Measurements from ENCODE around the gene SORCS2.

DNA sequence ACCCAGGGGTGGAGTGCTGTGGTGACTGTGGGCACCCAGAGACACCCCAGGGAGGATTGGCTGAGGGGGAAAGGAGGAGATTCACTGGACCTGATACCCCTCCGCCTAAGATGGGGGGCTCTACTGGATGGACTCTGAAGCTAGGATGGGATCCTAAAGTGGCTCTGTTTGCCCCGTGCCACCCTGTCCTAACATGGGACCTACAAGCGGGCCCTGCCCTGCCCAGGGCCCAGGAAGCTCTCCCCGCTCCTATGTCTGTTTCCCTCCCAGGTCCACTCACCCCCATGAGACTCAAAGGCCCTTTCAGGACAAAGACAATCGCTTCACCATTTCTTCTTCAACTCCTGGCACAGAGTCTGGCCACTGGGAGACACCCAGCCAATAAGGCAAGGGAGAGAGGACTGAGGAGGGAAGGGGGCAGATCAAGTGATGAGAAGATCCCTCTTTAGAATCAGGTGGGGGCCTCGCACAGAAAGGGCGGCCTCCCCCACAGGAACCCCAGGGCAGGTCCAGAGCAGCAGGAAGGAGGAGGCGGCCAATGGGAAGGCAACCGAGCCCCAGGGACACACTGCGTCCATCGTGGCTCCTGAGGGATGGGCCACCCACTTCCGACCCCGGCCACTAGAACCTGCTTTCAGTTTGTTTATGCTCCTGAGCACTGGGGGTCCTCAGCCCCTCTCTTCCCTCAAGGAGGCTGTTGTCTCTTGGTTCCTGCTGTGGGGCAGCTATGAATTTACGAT is 592.0 kb downstream of the SORCS2 start:
- TF ChIP-seq ZNF274 (IDR thresholded peaks at IDR 0.05; ENCODE audit: low read depth, low read length), result no peak
- no peak for TF ChIP-seq YY1 (IDR thresholded peaks at IDR 0.05; ENCODE audit: insufficient read depth, insufficient read length)
- no peak for TF ChIP-seq SUZ12 (IDR thresholded peaks at IDR 0.05; ENCODE audit: extremely low read depth, insufficient read depth, insufficient read length)
